HL-60 (cell line): ENCODE measurements around the gene STEAP2.

Source experiments
- CTCF ChIP-seq: IDR thresholded peaks from one replicate; pipeline ENCODE4 v1.5.1; 2011; ENCODE audit warnings: low read length, control low read depth, inconsistent platforms; ENCODE audit not compliant: insufficient read depth
- GABPA ChIP-seq: IDR thresholded peaks from 2 replicates; pipeline ENCODE4 v1.6.1; 2012; ENCODE audit warnings: low read depth

GRCh38 chr7:90201500-90202195, 9.9 kb upstream of the STEAP2 start:
- TF ChIP-seq CTCF (no peak), GABPA (no peak)
